ENCODE data around the gene ATP8B3.

DNA sequence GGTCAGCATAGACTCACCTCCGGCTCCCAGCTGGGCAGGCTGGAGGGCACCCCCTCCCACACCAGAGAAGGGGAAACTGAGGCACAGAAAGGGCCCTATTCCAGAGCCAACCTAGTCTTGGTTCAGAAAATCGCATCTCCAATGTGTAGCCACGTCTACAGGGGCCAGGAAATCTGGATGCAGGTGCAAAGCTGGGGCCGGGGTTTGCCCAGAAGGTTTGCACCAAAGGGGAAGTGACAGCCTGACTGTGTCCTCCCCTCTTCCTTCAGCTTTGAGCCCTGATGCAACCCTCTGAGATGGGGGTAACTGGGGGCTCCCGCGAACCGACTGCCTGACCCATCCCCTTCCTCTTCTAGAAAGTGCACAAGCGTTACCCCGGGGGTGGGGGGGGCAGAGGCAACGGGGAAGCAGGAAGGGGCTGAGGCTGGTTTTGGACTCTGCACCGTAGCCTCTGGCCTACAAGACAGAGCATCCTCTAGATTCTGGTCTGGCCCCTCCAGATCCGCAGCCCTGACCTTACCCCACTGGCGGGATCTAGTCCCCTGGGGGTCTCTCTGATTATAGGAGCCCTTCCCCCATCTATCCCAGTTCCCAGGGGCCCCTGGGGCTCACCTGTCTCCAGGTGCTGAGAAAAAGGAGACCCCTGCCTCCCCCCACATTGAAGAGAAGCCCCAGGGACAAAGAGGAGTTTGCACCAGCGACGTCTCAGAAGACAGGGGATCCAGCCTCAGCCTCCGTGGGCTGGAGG is 59.9 kb downstream of the ATP8B3 start:
- TF ChIP-seq, protein P1, sequence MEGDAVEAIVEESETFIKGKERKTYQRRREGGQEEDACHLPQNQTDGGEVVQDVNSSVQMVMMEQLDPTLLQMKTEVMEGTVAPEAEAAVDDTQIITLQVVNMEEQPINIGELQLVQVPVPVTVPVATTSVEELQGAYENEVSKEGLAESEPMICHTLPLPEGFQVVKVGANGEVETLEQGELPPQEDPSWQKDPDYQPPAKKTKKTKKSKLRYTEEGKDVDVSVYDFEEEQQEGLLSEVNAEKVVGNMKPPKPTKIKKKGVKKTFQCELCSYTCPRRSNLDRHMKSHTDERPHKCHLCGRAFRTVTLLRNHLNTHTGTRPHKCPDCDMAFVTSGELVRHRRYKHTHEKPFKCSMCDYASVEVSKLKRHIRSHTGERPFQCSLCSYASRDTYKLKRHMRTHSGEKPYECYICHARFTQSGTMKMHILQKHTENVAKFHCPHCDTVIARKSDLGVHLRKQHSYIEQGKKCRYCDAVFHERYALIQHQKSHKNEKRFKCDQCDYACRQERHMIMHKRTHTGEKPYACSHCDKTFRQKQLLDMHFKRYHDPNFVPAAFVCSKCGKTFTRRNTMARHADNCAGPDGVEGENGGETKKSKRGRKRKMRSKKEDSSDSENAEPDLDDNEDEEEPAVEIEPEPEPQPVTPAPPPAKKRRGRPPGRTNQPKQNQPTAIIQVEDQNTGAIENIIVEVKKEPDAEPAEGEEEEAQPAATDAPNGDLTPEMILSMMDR (IDR thresholded peaks at IDR 0.05) = no peak
- no peak for TF ChIP-seq POLR2A (IDR thresholded peaks at IDR 0.05)

Measured in testis (tissue), 2 donors.